ENCODE measurements around the gene TNFSF18.
A peak's percentile ranks its signal among the peaks of the same experiment; 100 is the strongest.

Gene TNFSF18

GRCh38 chr1:173057984-173058383, 7.2 kb upstream of the TNFSF18 start:
- no peak for TF ChIP-seq CTCF (IDR thresholded peaks at IDR 0.05; ENCODE audit: low read length, missing control alignments)
- H3K4me3 ChIP-seq (replicated peaks; ENCODE audit: low read depth, low read length) = no peak overlapping the region
- DNase-seq (ENCODE audit: low read depth) = no peak

GRCh38 chr1:173056365-173056764, 5.6 kb upstream of the TNFSF18 start:
- no peak for DNase-seq (ENCODE audit: low read depth)
- no peak for TF ChIP-seq CTCF (IDR thresholded peaks at IDR 0.05; ENCODE audit: low read length, missing control alignments)
- H3K4me3 ChIP-seq (replicated peaks; ENCODE audit: low read depth, low read length) = no peak overlapping the region

GRCh38 chr1:173052681-173053196, 2.0 kb upstream of the TNFSF18 start:
- no peak overlapping the region for H3K4me3 ChIP-seq (replicated peaks; ENCODE audit: low read depth, low read length)
- no peak for TF ChIP-seq CTCF (IDR thresholded peaks at IDR 0.05; ENCODE audit: low read length, missing control alignments)
- no peak for DNase-seq (ENCODE audit: low read depth)

GRCh38 chr1:173049322-173049633, 1.5 kb downstream of the TNFSF18 start:
- no peak for TF ChIP-seq CTCF (IDR thresholded peaks at IDR 0.05; ENCODE audit: low read length, missing control alignments)
- no peak overlapping the region for H3K4me3 ChIP-seq (replicated peaks; ENCODE audit: low read depth, low read length)
- no peak for DNase-seq (ENCODE audit: low read depth)

GRCh38 chr1:173048621-173049321, 2.0 kb downstream of the TNFSF18 start:
- TF ChIP-seq CTCF (IDR thresholded peaks at IDR 0.05; ENCODE audit: low read length, missing control alignments) = no peak
- no peak overlapping the region for H3K4me3 ChIP-seq (replicated peaks; ENCODE audit: low read depth, low read length)
- peak; percentile 24 for DNase-seq (ENCODE audit: low read depth)

- H3K4me3 ChIP-seq (replicated peaks; ENCODE audit: low read depth, low read length) = no peak overlapping the region
- no peak for TF ChIP-seq CTCF (IDR thresholded peaks at IDR 0.05; ENCODE audit: low read length, missing control alignments)
- DNase-seq (ENCODE audit: low read depth) = no peak
Measured at GRCh38 chr1:173044656-173045055, 6.1 kb downstream of the TNFSF18 start.

- DNase-seq (ENCODE audit: low read depth) = peak; percentile 43
- H3K4me3 ChIP-seq (replicated peaks; ENCODE audit: low read depth, low read length) = no peak overlapping the region
- TF ChIP-seq CTCF (IDR thresholded peaks at IDR 0.05; ENCODE audit: low read length, missing control alignments) = no peak
Measured at GRCh38 chr1:173043253-173043652, 7.5 kb downstream of the TNFSF18 start.
